ENCODE data around the gene MCFD2. TPM values are rescaled to one million over a fixed set of nuclear protein-coding genes. Genes with fewer than 3 reads are reported as not detected.

The MCFD2 gene
- total and polyA plus RNA-seq, 4 donors: 50.1 to 165 (median 87.5) TPM

DNA sequence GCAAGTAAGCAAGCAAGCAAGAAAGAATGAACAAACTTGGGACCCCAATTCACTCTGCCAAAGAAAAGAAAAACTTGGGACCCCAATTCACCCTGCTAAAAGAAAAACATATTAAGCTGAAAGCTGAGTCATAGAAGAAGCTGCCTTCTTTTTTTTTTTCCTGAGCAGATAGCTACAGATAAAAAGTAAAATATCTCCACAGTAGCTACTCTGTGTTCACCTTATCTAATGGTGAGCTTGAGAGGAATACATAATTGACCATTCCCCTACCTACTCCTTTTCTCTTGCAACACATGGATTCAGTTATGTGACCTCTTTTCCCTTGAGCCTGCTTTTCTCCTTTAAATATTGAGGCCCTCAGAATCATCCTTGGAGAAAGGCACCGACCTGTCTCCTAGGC, 63.0 kb downstream of the MCFD2 start:
- Histone ChIP-seq H3K4me1 (ENCODE audit: control insufficient read depth in 1 of 2, insufficient read depth in 2 of 2, low read length in 2 of 2) (peaks cover 4 to 9% of the 10 kb centered on the region in 2 donors), H3K9me3 (ENCODE audit: control insufficient read depth, low read length) (no peaks in the 10 kb centered on the region), H3K27ac (ENCODE audit: low read depth in 1 of 2, low read length in 2 of 2) (no peak overlapping the region), H3K27me3 (ENCODE audit: control insufficient read depth in 1 of 2, insufficient read depth in 2 of 2, low read length in 1 of 2) (no peaks in the 10 kb centered on the region), H3K36me3 (ENCODE audit: control insufficient read depth in 1 of 2, insufficient read depth in 2 of 2, low read length in 1 of 2) (no peaks in the 10 kb centered on the region), H3K4me3 (ENCODE audit: low read length in 2 of 2) (no peak overlapping the region)
- no peak for DNase-seq
- intact Hi-C loops (cut with DNase I): loop anchor here in 1 of 2 donors (10.0 kb wide), 1 partner anchor 48 kb away; no protein-coding TSS in a partner anchor
- no peak for ATAC-seq (ENCODE audit: low FRiP score)
- 94 to 100% methylated on average over 1 of the region's 1 CpG for WGBS, 2 donors

DNA sequence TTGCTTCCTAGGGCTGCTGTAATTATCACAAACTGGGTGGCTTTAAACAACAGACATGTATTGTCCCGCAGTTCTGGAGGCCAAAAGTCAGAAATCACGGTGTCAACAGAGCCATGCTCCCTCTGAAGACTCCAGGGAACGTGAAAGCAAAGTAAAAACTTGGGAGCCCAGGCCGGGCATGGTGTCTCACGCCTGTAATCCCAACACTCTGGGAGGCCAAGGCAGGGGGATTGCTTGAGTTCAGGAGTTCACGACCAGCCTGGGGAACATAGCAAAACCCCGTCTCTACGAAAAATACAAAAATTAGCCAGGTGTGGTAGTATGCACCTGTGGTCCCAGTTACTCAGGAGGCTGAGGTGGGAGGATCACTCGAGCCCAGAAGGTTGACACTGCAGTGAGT, 63.5 kb downstream of the MCFD2 start:
- Histone ChIP-seq H3K27me3 (ENCODE audit: control insufficient read depth in 1 of 2, insufficient read depth in 2 of 2, low read length in 1 of 2) (no peaks in the 10 kb centered on the region), H3K4me1 (ENCODE audit: control insufficient read depth in 1 of 2, insufficient read depth in 2 of 2, low read length in 2 of 2) (peaks cover 4 to 11% of the 10 kb centered on the region in 2 donors), H3K36me3 (ENCODE audit: control insufficient read depth in 1 of 2, insufficient read depth in 2 of 2, low read length in 1 of 2) (no peaks in the 10 kb centered on the region), H3K4me3 (ENCODE audit: low read length in 2 of 2) (no peak overlapping the region), H3K9me3 (ENCODE audit: control insufficient read depth, low read length) (no peaks in the 10 kb centered on the region), H3K27ac (ENCODE audit: low read depth in 1 of 2, low read length in 2 of 2) (no peak overlapping the region)
- no peak for DNase-seq
- intact Hi-C loops (cut with DNase I): loop anchor here in 1 of 2 donors (10.0 kb wide), 1 partner anchor 47 kb away; no protein-coding TSS in a partner anchor
- WGBS, 2 donors: 93 to 94% methylated on average over 9 of the region's 9 CpGs
- no peak for ATAC-seq (ENCODE audit: low FRiP score)

Other genes with a start within 250 kb of the MCFD2 start
- 10 to 100 TPM; 30.5 to 35.8 TPM for gene SOCS5, start 216.5 kb downstream of the MCFD2 start, total RNA-seq
- 10 to 100 TPM; 12.4 to 14.4 TPM for gene SOCS5, start 216.5 kb downstream of the MCFD2 start, polyA plus RNA-seq
- gene TTC7A, start 25.4 kb upstream of the MCFD2 start, total RNA-seq: 10 to 100 TPM; 29.7 to 53.2 TPM
- 10 to 100 TPM; 12.0 to 24.3 TPM for gene TTC7A, start 25.4 kb upstream of the MCFD2 start, polyA plus RNA-seq
- gene STPG4, start 239.5 kb upstream of the MCFD2 start, total RNA-seq: under 1 TPM; 0.75 to 0.90 TPM
- gene STPG4, start 239.5 kb upstream of the MCFD2 start, polyA plus RNA-seq: under 1 TPM in 1 of 2 donors, not detected in 1; 0.51 TPM

All from aorta (tissue), 5 donors.